Activated CD4-positive, alpha-beta T cell treated with anti-CD3 and anti-CD28 coated beads for 4 hours (primary cell): ENCODE results near the gene SH3GL2.

Source experiments
- DNase-seq, 2 donors: peaks; one replicate each; pipeline ENCODE4 v3.0.0-alpha.2; 2020

SH3GL2 gene

GRCh38 chr9:17578911-17579793 lies at the start of gene SH3GL2:
SH3GL2 (plus strand) TSS chr9:17579066.
- DNase-seq, result no peak

GRCh38 chr9:17531642-17532254 lies 47.1 kb upstream of the SH3GL2 start:
- DNase-seq, result no peak

DNA sequence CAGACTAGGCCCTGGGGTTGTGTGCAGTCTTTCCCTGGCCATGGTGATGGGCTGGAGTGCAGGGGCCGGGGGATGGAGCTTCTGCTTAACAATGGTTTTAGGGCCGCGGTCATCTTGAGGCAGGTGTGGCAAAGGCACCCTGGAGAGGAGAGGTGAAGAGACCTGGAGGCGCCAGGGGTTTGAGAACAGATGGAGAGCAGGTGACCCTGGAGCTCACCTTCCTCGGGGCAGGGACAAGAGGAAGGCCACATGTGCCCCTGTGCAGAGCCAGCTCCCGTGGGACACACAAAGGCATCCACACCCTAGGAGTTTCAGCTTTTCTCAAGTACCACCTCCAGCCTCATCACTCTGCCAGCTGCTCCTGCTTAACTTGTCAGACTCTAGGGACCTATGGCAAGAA lies 46.4 kb upstream of the SH3GL2 start:
- DNase-seq, result no peak

DNA sequence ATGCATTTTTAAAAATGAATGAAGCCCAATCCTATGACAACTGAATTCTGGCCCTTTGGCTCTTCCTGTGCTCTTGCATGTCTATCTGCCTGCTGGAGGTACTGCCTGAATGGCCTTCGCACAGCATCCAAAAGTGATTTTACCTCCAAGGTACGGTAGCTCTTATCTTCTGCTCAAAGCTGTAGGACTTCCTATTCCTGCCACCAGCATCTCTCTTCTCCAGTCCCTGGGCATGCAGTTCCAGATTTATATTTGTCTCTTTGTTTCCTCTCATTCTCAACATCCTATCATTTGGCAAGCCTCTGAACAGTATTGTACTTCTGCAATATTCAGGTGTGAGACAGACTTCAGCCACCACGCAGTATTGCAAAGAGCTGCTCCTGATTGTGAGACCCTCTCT lies 43.7 kb upstream of the SH3GL2 start:
- DNase-seq, result no peak

DNA sequence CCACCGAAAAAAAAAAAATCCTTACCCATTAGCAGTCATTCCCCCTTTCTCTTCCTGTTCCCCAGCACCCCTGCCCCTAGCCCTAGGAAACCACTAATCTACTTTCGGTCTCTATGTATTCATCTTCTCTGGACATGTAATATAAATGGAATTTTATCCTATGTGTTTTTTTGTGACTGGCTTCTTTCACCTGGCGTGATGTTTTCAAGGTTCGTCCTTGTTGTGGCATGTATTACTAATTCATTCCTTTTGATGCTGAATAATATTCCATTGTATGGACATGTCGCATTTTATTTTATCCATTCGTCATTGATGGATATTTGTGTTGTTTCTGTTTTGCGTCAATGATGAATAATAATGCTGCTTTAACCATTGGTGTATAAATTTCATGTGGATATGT lies 42.8 kb upstream of the SH3GL2 start:
- no peak for DNase-seq

- DNase-seq, result no peak
Observed at GRCh38 chr9:17551023-17551422, 27.8 kb upstream of the SH3GL2 start.

- DNase-seq, result no peak
Observed at GRCh38 chr9:17555362-17556054, 23.4 kb upstream of the SH3GL2 start.

GRCh38 chr9:17556255-17556654 lies 22.6 kb upstream of the SH3GL2 start:
- DNase-seq, result no peak

DNA sequence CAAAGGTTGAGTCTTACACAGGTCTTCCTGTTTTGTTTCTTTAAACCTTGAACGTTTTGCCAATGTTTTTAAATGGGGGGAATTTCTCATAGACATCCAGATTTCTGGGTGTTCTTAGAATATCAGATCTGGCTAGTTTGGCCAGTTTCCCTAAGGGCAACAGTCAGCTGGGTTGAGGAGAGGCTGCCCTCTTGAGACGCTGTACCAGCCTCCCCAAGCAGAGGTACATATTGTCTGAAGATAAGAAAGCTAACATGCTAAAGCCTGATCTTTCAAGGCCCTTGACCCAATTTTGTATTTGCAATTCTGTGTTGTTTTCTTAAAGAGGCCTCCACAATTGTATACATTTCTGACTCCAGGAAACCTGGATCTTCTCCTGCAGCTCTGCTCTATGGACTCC lies 21.9 kb upstream of the SH3GL2 start:
- DNase-seq, result no peak

GRCh38 chr9:17571825-17572224 lies 7.0 kb upstream of the SH3GL2 start:
- DNase-seq, result no peak

- DNase-seq, result no peak
Observed at GRCh38 chr9:17574342-17574741, 4.5 kb upstream of the SH3GL2 start.

DNA sequence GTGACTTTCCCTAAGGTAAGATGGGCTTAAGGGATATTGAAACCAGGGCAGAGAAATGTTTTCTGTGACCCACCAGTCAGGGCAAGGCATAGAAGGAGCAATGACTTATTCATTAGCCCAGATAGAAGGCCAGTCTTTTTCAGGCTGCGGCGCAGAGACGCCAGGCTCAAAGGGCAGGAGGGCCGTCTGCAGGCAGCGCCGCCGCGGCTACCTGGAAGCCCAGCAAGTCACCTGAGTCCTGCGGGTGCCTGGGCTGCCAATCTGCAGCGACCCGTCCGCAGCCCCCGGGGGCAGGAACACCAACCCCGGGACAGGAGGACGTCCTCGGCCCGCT lies 322 bp upstream of the SH3GL2 start:
- DNase-seq, result no peak

- no peak for DNase-seq
Observed at GRCh38 chr9:17580119-17580518, 1.3 kb downstream of the SH3GL2 start.

DNA sequence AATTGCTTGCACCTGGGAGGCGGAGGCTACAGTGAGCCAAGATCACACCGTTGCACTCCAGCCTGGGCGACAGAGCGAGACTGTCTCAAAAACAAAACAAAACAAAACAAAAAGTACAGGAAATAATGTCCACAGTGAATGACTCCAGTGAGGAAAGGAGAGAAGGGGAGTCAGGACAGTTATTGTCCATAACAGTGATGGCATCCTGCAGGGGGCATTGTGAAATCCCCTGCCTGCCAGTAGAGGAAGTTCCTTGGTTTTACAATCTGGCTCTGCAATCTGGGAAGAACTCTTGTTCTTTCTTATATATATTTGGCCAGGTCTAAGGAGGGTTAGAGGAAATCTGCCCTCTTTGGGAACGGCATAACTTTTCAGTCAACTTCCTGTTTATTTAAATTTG lies 8.2 kb downstream of the SH3GL2 start:
- no peak for DNase-seq

- no peak for DNase-seq
Observed at GRCh38 chr9:17588395-17588794, 9.5 kb downstream of the SH3GL2 start.

DNA sequence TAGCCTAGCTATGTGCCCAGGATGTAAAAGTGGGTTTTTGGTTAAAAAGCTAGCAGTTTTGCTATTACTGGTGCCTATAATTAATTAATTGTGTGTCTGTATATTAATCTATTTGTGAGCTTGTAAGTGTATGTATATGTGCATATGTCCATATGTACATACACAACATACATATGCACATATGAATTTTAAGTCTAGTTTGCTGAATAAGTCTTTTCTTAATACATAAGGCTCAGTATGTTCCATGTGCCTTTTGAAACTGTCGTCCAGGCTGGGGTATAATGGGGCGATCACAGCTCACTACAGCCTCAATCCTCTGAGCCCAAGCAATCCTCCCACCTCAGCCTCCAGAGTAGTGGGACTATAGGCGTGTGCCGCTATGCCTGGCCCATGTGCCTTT lies 10.1 kb downstream of the SH3GL2 start:
- DNase-seq, result no peak

DNA sequence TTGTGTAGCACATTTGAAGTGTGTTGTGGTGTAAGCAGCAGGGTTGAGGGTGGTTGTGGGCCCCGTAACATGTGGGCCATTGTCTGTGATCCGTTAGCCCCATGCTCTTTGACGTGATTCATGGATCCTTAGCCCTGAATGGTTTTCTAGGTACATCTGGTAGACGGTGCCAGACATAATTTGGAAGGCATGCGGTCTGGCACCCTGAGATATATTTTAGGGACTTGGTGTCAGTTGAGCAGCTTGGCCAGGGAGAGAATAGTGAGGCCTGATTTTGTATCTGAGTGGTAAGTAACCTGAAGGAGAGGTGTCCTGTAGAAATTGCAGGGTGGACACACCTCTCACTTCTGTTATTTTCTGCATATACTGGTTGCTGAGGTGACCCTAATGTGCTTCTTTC lies 10.9 kb downstream of the SH3GL2 start:
- DNase-seq, result no peak

- DNase-seq, result no peak
Observed at GRCh38 chr9:17594961-17595360, 16.1 kb downstream of the SH3GL2 start.

- no peak for DNase-seq
Observed at GRCh38 chr9:17597977-17598376, 19.1 kb downstream of the SH3GL2 start.

GRCh38 chr9:17600962-17601593 lies 22.2 kb downstream of the SH3GL2 start:
- no peak for DNase-seq

- DNase-seq, result no peak
Observed at GRCh38 chr9:17604556-17604955, 25.7 kb downstream of the SH3GL2 start.

- no peak for DNase-seq
Observed at GRCh38 chr9:17609312-17610005, 30.6 kb downstream of the SH3GL2 start.

DNA sequence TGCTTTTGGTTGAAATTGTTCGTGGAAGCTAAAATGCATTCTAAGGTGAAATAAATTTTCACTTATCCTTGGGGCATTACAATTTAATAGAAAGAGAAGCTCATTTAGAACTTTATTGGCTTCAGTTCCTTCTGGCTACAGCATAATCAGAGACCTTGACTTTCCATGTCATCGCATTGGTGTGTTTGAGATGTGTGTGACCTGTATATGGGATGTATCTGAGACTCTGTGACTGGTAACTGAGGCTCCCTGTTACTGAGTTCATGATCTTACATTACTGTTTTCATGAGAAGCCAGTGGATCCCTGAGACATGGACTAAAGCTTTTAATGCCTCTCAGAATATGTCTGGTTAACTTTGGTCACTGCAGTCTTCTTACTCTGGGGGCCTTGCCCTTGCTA lies 32.5 kb downstream of the SH3GL2 start:
- DNase-seq, result no peak
